Tibial nerve (tissue), 4 donors: Measurements from ENCODE around the gene CDK18.
A peak's percentile ranks its signal among the peaks of the same experiment; 100 is the strongest.

Experiments used
- CTCF ChIP-seq, 5 experiments: fragments of 200-600 bp in 3 of 5; fragments of 450-650 bp in 2 of 5; sonication (generic) in 3 of 5; IDR thresholded peaks; one replicate each; pipeline ENCODE4 v1.5.1; 2016 to 2019; ENCODE audit warnings: antibody characterized with exemption in 5 of 5, mild to moderate bottlenecking in 3 of 5, moderate library complexity in 2 of 5
- EP300 ChIP-seq, 2 donors: sonication (generic); formaldehyde crosslinking; IDR thresholded peaks; one replicate each; pipeline ENCODE4 v1.6.1; 2017; ENCODE audit warnings: antibody characterized with exemption in 2 of 2, mild to moderate bottlenecking in 1 of 2
- POLR2A ChIP-seq, 2 donors: fragments of 450-650 bp; IDR thresholded peaks; one replicate each; pipeline ENCODE4 v1.6.1; 2017; ENCODE audit warnings: antibody characterized with exemption in 2 of 2, mild to moderate bottlenecking in 2 of 2, moderate library complexity in 2 of 2

- TF ChIP-seq CTCF (IDR thresholded peaks at IDR 0.05), result peak; percentile 84 to 93 (median 89)
- TF ChIP-seq EP300 (IDR thresholded peaks at IDR 0.05), result no peak
- no peak for TF ChIP-seq POLR2A (IDR thresholded peaks at IDR 0.05)
Measured at GRCh38 chr1:205484985-205485967, 19.2 kb upstream of the CDK18 start.
